Neural cell (in vitro differentiated cells): ENCODE results near the gene FOSL2. TPM values are rescaled to one million over a fixed set of nuclear protein-coding genes. Genes with fewer than 3 reads are reported as not detected.

Source experiments
- H2AFZ ChIP-seq: fragments of 200-600, 300-800 bp; sonication (generic), shearing (Covaris generic); 2 replicates; pipeline ENCODE4 v1.6.0; 2014; ENCODE audit warnings: low read depth, mild to moderate bottlenecking, antibody characterized with exemption, low read length, moderate library complexity
- H3F3A ChIP-seq: fragments of 200-600 bp; shearing (Covaris generic); 2 replicates; pipeline ENCODE4 v1.6.1; 2016; ENCODE audit warnings: mild to moderate bottlenecking, moderate library complexity, mixed read lengths, antibody characterized with exemption, low read length; ENCODE audit not compliant: insufficient read depth, poor library complexity, severe bottlenecking
- H3K27ac ChIP-seq: fragments of 200-600, 300-800 bp; sonication (generic), shearing (Covaris generic); 2 replicates; pipeline ENCODE4 v1.5.1; 2014; ENCODE audit warnings: mild to moderate bottlenecking, low read length, moderate library complexity
- H3K27me3 ChIP-seq: fragments of 300-800, 200-600 bp; sonication (generic), shearing (Covaris generic); 2 replicates; pipeline ENCODE4 v1.6.0; 2014; ENCODE audit warnings: mild to moderate bottlenecking, low read depth, low read length, moderate library complexity; ENCODE audit not compliant: insufficient read depth
- H3K36me3 ChIP-seq: fragments of 300-800, 200-600 bp; sonication (generic), shearing (Covaris generic); 2 replicates; pipeline ENCODE4 v1.5.1; 2014; ENCODE audit warnings: mild to moderate bottlenecking, antibody characterized with exemption, low read length, moderate library complexity; ENCODE audit not compliant: insufficient read depth
- H3K4me2 ChIP-seq: fragments of 300-800, 200-600 bp; sonication (generic), shearing (Covaris generic); 2 replicates; pipeline ENCODE4 v1.6.0; 2014; ENCODE audit warnings: mild to moderate bottlenecking, low read length
- H3K4me3 ChIP-seq: fragments of 300-800, 200-600 bp; sonication (generic), shearing (Covaris generic); 2 replicates; pipeline ENCODE4 v1.5.1; 2014; ENCODE audit warnings: mild to moderate bottlenecking, low read length, moderate library complexity
- H3K79me2 ChIP-seq: fragments of 200-600 bp; shearing (Covaris generic); replicated peaks from 2 replicates; pipeline ENCODE4 v1.6.0; 2014; ENCODE audit warnings: mild to moderate bottlenecking, low read length, moderate library complexity; ENCODE audit not compliant: insufficient read depth
- H3K9ac ChIP-seq: fragments of 300-800, 200-600 bp; sonication (generic), shearing (Covaris generic); 2 replicates; pipeline ENCODE4 v1.6.1; 2016; ENCODE audit warnings: mild to moderate bottlenecking, low read length, mixed read lengths
- H3K9me2 ChIP-seq: fragments of 200-600 bp; shearing (Covaris generic); 2 replicates; pipeline ENCODE4 v1.6.1; 2016; ENCODE audit warnings: mild to moderate bottlenecking, low read length, mixed read lengths; ENCODE audit not compliant: insufficient read depth
- H3K9me3 ChIP-seq: fragments of 200-600, 300-800 bp; sonication (generic), shearing (Covaris generic); 2 replicates; pipeline ENCODE4 v1.6.1; 2016; ENCODE audit warnings: mild to moderate bottlenecking, mixed run types, low read length, moderate library complexity, mixed read lengths
- H4K20me1 ChIP-seq: fragments of 200-600 bp; shearing (Covaris generic); 2 replicates; pipeline ENCODE4 v1.6.1; 2016; ENCODE audit warnings: mild to moderate bottlenecking, mixed run types; ENCODE audit not compliant: insufficient read depth
- CTCF ChIP-seq: fragments of 450-650 bp; IDR thresholded peaks from 2 replicates; pipeline ENCODE4 v1.5.1; 2014; ENCODE audit warnings: antibody characterized with exemption, mild to moderate bottlenecking, moderate library complexity; ENCODE audit not compliant: poor library complexity, severe bottlenecking
- EP300 ChIP-seq: fragments of 450-650 bp; conservative IDR thresholded peaks from 2 replicates; pipeline ENCODE4 v1.6.1; 2014; ENCODE audit warnings: antibody characterized with exemption, mild to moderate bottlenecking, moderate library complexity; ENCODE audit not compliant: poor library complexity, severe bottlenecking
- MXI1 ChIP-seq: fragments of 450-650 bp; conservative IDR thresholded peaks from 2 replicates; pipeline ENCODE4 v1.6.1; 2014; ENCODE audit warnings: antibody characterized with exemption, mild to moderate bottlenecking; ENCODE audit not compliant: poor library complexity, severe bottlenecking
- POLR2AphosphoS5 ChIP-seq: IDR thresholded peaks from 2 replicates; pipeline ENCODE4 v1.6.1; 2012
- RAD21 ChIP-seq: fragments of 450-650 bp; conservative IDR thresholded peaks from 2 replicates; pipeline ENCODE4 v1.6.1; 2014; ENCODE audit warnings: antibody characterized with exemption, mild to moderate bottlenecking, moderate library complexity
- REST ChIP-seq: IDR thresholded peaks from 2 replicates; pipeline ENCODE4 v1.6.1; 2012; ENCODE audit warnings: borderline replicate concordance
- SMC3 ChIP-seq: fragments of 450-650 bp; conservative IDR thresholded peaks from 2 replicates; pipeline ENCODE4 v1.6.1; 2014; ENCODE audit warnings: antibody characterized with exemption, mild to moderate bottlenecking, moderate library complexity; ENCODE audit not compliant: poor library complexity
- TAF1 ChIP-seq: IDR thresholded peaks from 2 replicates; pipeline ENCODE4 v1.6.1; 2012; ENCODE audit warnings: low read depth
- polyA plus RNA-seq: library from polyadenylated mRNA; depleted of rRNA; stranded (reverse); fragments of >200 nt; gene quantifications from 2 replicates; pipeline ENCODE4 v1.2.3, GENCODE V29; 2014

The FOSL2 gene
- polyA plus RNA-seq, 1 donor from 2014 or later: 2.8 TPM

GRCh38 chr2:28461056-28461455, 68.4 kb downstream of the FOSL2 start:
- no peaks in the 10 kb centered on the region for H3K9me2 ChIP-seq

GRCh38 chr2:28462122-28462521, 69.5 kb downstream of the FOSL2 start:
- Histone ChIP-seq H4K20me1 (no peaks in the 10 kb centered on the region), H3K4me2 (no peak overlapping the region), H3K9ac (no peak overlapping the region), H3K36me3 (no peaks in the 10 kb centered on the region), H2AFZ (no peak overlapping the region), H3K9me2 (no peaks in the 10 kb centered on the region), H3F3A (no peaks in the 10 kb centered on the region), H3K9me3 (no peaks in the 10 kb centered on the region), H3K27ac (no peak overlapping the region), H3K4me3 (no peak overlapping the region), H3K79me2 (no peaks in the 10 kb centered on the region), H3K27me3 (no peaks in the 10 kb centered on the region)
- TF ChIP-seq EP300 (no peak), MXI1 (no peak), RAD21 (no peak), POLR2AphosphoS5 (no peak), TAF1 (no peak), CTCF (no peak), SMC3 (no peak), REST (no peak)

More at GRCh38 chr2:28461056-28461455, 68.4 kb downstream of the FOSL2 start:
- Histone ChIP-seq H3F3A (no peaks in the 10 kb centered on the region), H3K9me3 (no peaks in the 10 kb centered on the region), H2AFZ (no peak overlapping the region), H3K4me2 (no peak overlapping the region), H3K27me3 (no peaks in the 10 kb centered on the region), H3K79me2 (no peaks in the 10 kb centered on the region), H3K9ac (no peak overlapping the region), H3K27ac (no peak overlapping the region), H3K36me3 (no peaks in the 10 kb centered on the region), H3K4me3 (no peak overlapping the region), H4K20me1 (no peaks in the 10 kb centered on the region)
- TF ChIP-seq CTCF (no peak), REST (no peak), EP300 (no peak), RAD21 (no peak)
